RWPE1 (cell line): ENCODE results near the gene AIM2.
"Not testable (repeated sequence)": the region's sequence is repeated elsewhere in the genome, so short reads cannot be mapped to it uniquely, and the experiment has no call there.

Experiments used
- CTCF ChIA-PET: fragments of 350-600 bp; sonication (Branson Sonifier 250); formaldehyde crosslinking; extraction: SDS; loops from one replicate; lab custom pipeline; 2021; lab: Yijun Ruan, JAX
- POLR2A ChIA-PET: fragments of 400-600 bp; formaldehyde crosslinking; extraction: SDS; loops from one replicate; lab custom pipeline; 2020; ENCODE audit warnings: antibody characterized with exemption; ENCODE audit not compliant: low non-redundant PET; lab: Yijun Ruan, JAX
- DNase-seq: peaks from one replicate; pipeline ENCODE4 v3.0.0; 2012; ENCODE audit warnings: low spot score
- H3K27ac ChIP-seq: fragments of 450-650 bp; 2 replicates; pipeline ENCODE4 v1.5.1; 2017
- CTCF ChIP-seq: fragments of 450-650 bp; conservative IDR thresholded peaks from 2 replicates; pipeline ENCODE4 v1.5.1; 2017; ENCODE audit warnings: low read depth, mild to moderate bottlenecking

Gene AIM2

GRCh38 chr1:159076438-159077119 is at the start of gene AIM2:
AIM2 (minus strand) TSS chr1:159076766; CDS start chr1:159073499, 3,267 bp downstream.
- TF ChIP-seq CTCF: no peak
- no peak within 1 kb of the TSS for H3K27ac ChIP-seq
- ChIA-PET POLR2A (no interaction called here), CTCF (no interaction called here)
- no peak for DNase-seq

- H3K27ac ChIP-seq: no peak overlapping the region
- POLR2A ChIA-PET: no interaction called here
- CTCF ChIA-PET: no interaction called here
- no peak for DNase-seq
- TF ChIP-seq CTCF: no peak
Observed at GRCh38 chr1:159123587-159123986, 47.0 kb upstream of the AIM2 start.

- POLR2A ChIA-PET: no interaction called here
- no peak overlapping the region; the same call in 1 of the 2 replicates for H3K27ac ChIP-seq
- CTCF ChIA-PET: no interaction called here
- TF ChIP-seq CTCF: no peak
- peak; percentile 47 for DNase-seq
Observed at GRCh38 chr1:159122005-159122621, 45.5 kb upstream of the AIM2 start.

GRCh38 chr1:159121526-159121925 is 45.0 kb upstream of the AIM2 start:
- ChIA-PET CTCF (no interaction called here), POLR2A (no interaction called here)
- no peak overlapping the region for H3K27ac ChIP-seq
- no peak for DNase-seq
- TF ChIP-seq CTCF: no peak

DNA sequence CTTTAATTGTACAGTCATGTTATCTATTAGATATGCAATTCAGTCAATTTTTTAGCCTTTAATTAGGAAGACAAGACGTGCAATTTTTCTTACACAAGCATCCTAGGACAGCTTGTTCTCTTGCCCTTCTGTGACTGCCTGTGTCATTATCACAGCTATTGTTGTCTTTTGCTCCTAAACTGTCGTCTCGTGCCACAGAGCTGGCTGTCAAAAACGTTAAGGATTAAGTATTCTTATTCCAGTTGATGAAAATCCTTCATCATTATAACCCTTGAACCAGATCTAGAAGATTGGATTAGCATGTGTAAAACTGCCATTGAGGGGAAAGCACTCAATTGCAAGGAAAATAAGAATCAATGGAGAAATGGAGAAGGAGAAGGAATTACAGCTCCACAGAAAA is 43.8 kb upstream of the AIM2 start:
- POLR2A ChIA-PET: no interaction called here
- CTCF ChIA-PET: interaction anchor here (0.6 kb wide), 1 partner anchor 826 kb away, joined by 3 read pairs; no protein-coding TSS in a partner anchor
- DNase-seq: no peak
- H3K27ac ChIP-seq: no peak overlapping the region
- no peak for TF ChIP-seq CTCF

- ChIA-PET CTCF (interaction anchor here (0.6 kb wide), 2 partner anchors 1088 to 1151 kb away, joined by 3 to 5 read pairs; no protein-coding TSS in a partner anchor), POLR2A (no interaction called here)
- DNase-seq: peak; percentile 9
- TF ChIP-seq CTCF: no peak
- peak overlapping the region; percentile 67 for H3K27ac ChIP-seq
Observed at GRCh38 chr1:159113596-159114433, 37.2 kb upstream of the AIM2 start.

GRCh38 chr1:159103021-159103420 is 26.5 kb upstream of the AIM2 start:
- H3K27ac ChIP-seq, CTCF ChIA-PET, POLR2A ChIA-PET, DNase-seq: not testable (repeated sequence)
